Measurements from ENCODE around the gene FLT3.

GRCh38 chr13:28012896-28013295, 87.5 kb downstream of the FLT3 start:
- TF ChIP-seq EP300 (IDR thresholded peaks at IDR 0.05) (no peak), CTCF (IDR thresholded peaks at IDR 0.05) (no peak), POLR2A (IDR thresholded peaks at IDR 0.05) (no peak), POLR2AphosphoS5 (IDR thresholded peaks at IDR 0.05) (no peak)
